Suprapubic skin (tissue), 4 donors: ENCODE results near the gene ELMOD1.

ENCODE experiments used
- CTCF ChIP-seq, 2 donors: fragments of 200-600 bp in 1 of 2; fragments of 450-650 bp in 1 of 2; sonication (generic) in 1 of 2; IDR thresholded peaks; one replicate each; pipeline ENCODE4 v1.5.1; 2016 to 2019; ENCODE audit warnings: antibody characterized with exemption in 2 of 2, mild to moderate bottlenecking in 1 of 2, moderate library complexity in 1 of 2
- POLR2A ChIP-seq, 2 donors: fragments of 450-650 bp; IDR thresholded peaks; one replicate each; pipeline ENCODE4 v1.6.1; 2017; ENCODE audit warnings: antibody characterized with exemption in 2 of 2, mild to moderate bottlenecking in 2 of 2, moderate library complexity in 2 of 2
- POLR2AphosphoS5 ChIP-seq, 3 donors: sonication (generic); formaldehyde crosslinking; IDR thresholded peaks; one replicate each; pipeline ENCODE4 v1.6.1; 2017; ENCODE audit warnings: antibody characterized with exemption in 3 of 3

- TF ChIP-seq POLR2AphosphoS5 (IDR thresholded peaks at IDR 0.05), result no peak
- TF ChIP-seq CTCF (IDR thresholded peaks at IDR 0.05), result no peak
- TF ChIP-seq POLR2A (IDR thresholded peaks at IDR 0.05), result no peak
Measured at GRCh38 chr11:107666911-107667613, 76.1 kb downstream of the ELMOD1 start.
